Caco-2 (cell line): ENCODE measurements around the gene PIAS1. TPM values are rescaled to one million over a fixed set of nuclear protein-coding genes. Genes with fewer than 3 reads are reported as not detected.

Experiments used
- BruUV-seq: library from RNA; stranded (reverse); fragments of 400-500 nt; replicated peaks from 2 replicates; lab custom pipeline; 2021; lab: Mats Ljungman, UMichigan
- CTCF ChIA-PET: fragments of 300-600 bp; sonication (Branson Sonifier 250); formaldehyde crosslinking; loops from one replicate; lab custom pipeline; 2022; ENCODE audit warnings: antibody characterized with exemption; lab: Charles Lee
- POLR2A ChIA-PET: fragments of 300-600 bp; sonication (Branson Sonifier 250); formaldehyde crosslinking; loops from one replicate; lab custom pipeline; 2022; ENCODE audit warnings: antibody characterized with exemption; lab: Charles Lee
- DNase-seq, 2 experiments: peaks; one replicate each; pipeline versions ENCODE4 v3.0.0 to v3.0.0-alpha.2; 2020 to 2022
- H3K27me3 ChIP-seq: replicated peaks from 2 replicates; pipeline ENCODE4 v1.6.0; 2011; ENCODE audit warnings: low read length; ENCODE audit not compliant: control insufficient read depth, insufficient read depth
- H3K36me3 ChIP-seq: 2 replicates; pipeline ENCODE4 v1.5.1; 2011; ENCODE audit warnings: low read length; ENCODE audit not compliant: control insufficient read depth, insufficient read depth
- H3K4me1 ChIP-seq: fragments of 250-450 bp; sonication (Bioruptor Pico); 2 replicates; pipeline ENCODE4 v1.5.1; 2020; ENCODE audit warnings: mild to moderate bottlenecking
- H3K4me3 ChIP-seq: 2 replicates; pipeline ENCODE4 v1.5.1; 2011; ENCODE audit warnings: low read depth, mild to moderate bottlenecking, control low read depth, low read length
- H3K9me3 ChIP-seq: fragments of 250-450 bp; sonication (Bioruptor Pico); 2 replicates; pipeline ENCODE4 v1.5.1; 2020; ENCODE audit warnings: mild to moderate bottlenecking, moderate library complexity
- H3K27ac Mint-ChIP-seq: one replicate; pipeline ENCODE4 v1.8.0; 2022; ENCODE audit warnings: mixed read lengths; ENCODE audit not compliant: unreplicated experiment
- H3K27me3 Mint-ChIP-seq: one replicate; pipeline ENCODE4 v1.8.0; 2022; ENCODE audit warnings: mixed read lengths; ENCODE audit not compliant: insufficient read depth, unreplicated experiment
- H3K36me3 Mint-ChIP-seq: one replicate; pipeline ENCODE4 v1.8.0; 2022; ENCODE audit warnings: mild to moderate bottlenecking, mixed read lengths; ENCODE audit not compliant: insufficient read depth, unreplicated experiment
- H3K4me1 Mint-ChIP-seq: one replicate; pipeline ENCODE4 v1.8.0; 2022; ENCODE audit warnings: low read depth, mixed read lengths; ENCODE audit not compliant: unreplicated experiment
- H3K4me3 Mint-ChIP-seq: one replicate; pipeline ENCODE4 v1.8.0; 2022; ENCODE audit warnings: mild to moderate bottlenecking, moderate library complexity, mixed read lengths; ENCODE audit not compliant: unreplicated experiment
- H3K9me3 Mint-ChIP-seq: one replicate; pipeline ENCODE4 v1.8.0; 2022; ENCODE audit warnings: mixed read lengths; ENCODE audit not compliant: unreplicated experiment
- CTCF ChIP-seq, 2 experiments: fragments of 200-600 bp in 1 of 2; IDR thresholded peaks; 1 replicate in 1 of 2; 2 replicates in 1 of 2; pipeline versions ENCODE4 v1.5.1 to v1.8.0; 2011 to 2022; ENCODE audit warnings: antibody characterized with exemption in 1 of 2, control low read depth in 1 of 2, inconsistent platforms in 1 of 2, low read depth in 1 of 2, low read length in 1 of 2, mild to moderate bottlenecking in 1 of 2, moderate library complexity in 1 of 2; ENCODE audit not compliant: insufficient read depth in 1 of 2, severe bottlenecking in 1 of 2, unreplicated experiment in 1 of 2
- intact Hi-C: fragments of 100-400 bp; cut with micrococcal nuclease; formaldehyde crosslinking; loops from one replicate; pipeline ENCODE4 v1.10.0; 2022; ENCODE audit not compliant: unreplicated experiment
- total RNA-seq: library from RNA; stranded (reverse); gene quantifications from 2 replicates; pipeline ENCODE4 v1.2.3, GENCODE V29; 2022

Gene PIAS1
- total RNA-seq, 1 experiment from 2014 or later, result 48.0 TPM

GRCh38 chr15:68098465-68098864, 44.4 kb downstream of the PIAS1 start:
- peaks cover 5% of the 10 kb centered on the region for H3K9me3 Mint-ChIP-seq
- intact Hi-C loops, result no loop called here
- H3K27ac Mint-ChIP-seq, result no peak overlapping the region
- Histone ChIP-seq H3K36me3 (no peaks in the 10 kb centered on the region), H3K9me3 (peaks cover 16% of the 10 kb centered on the region), H3K27me3 (no peaks in the 10 kb centered on the region), H3K4me1 (no peaks in the 10 kb centered on the region), H3K4me3 (no peak overlapping the region)
- H3K4me1 Mint-ChIP-seq, result peaks cover 6% of the 10 kb centered on the region
- ChIA-PET CTCF (interaction anchor here (0.6 kb wide), 1 partner anchor 310 kb away, joined by 3 read pairs; no protein-coding TSS in a partner anchor), POLR2A (no interaction called here)
- BruUV-seq, result no TSS peak
- H3K27me3 Mint-ChIP-seq, result no peaks in the 10 kb centered on the region
- no peak overlapping the region for H3K4me3 Mint-ChIP-seq
- H3K36me3 Mint-ChIP-seq, result peaks cover 55% of the 10 kb centered on the region
- no peak for TF ChIP-seq CTCF (IDR thresholded peaks at IDR 0.05; ENCODE audit: insufficient read depth in 1 of 2, low read depth in 1 of 2, low read length in 1 of 2, severe bottlenecking in 1 of 2, unreplicated experiment in 1 of 2)
- DNase-seq, result no peak

GRCh38 chr15:68100194-68100593, 46.1 kb downstream of the PIAS1 start:
- Mint-ChIP-seq H3K27me3 (no peaks in the 10 kb centered on the region), H3K9me3 (peaks cover 16% of the 10 kb centered on the region), H3K4me1 (peaks cover 6% of the 10 kb centered on the region), H3K27ac (no peak overlapping the region), H3K36me3 (peaks cover 58% of the 10 kb centered on the region), H3K4me3 (no peak overlapping the region)
- no peak overlapping the region for H3K4me3 ChIP-seq
- POLR2A ChIA-PET, result no interaction called here
- TF ChIP-seq CTCF (IDR thresholded peaks at IDR 0.05; ENCODE audit: insufficient read depth in 1 of 2, low read depth in 1 of 2, low read length in 1 of 2, severe bottlenecking in 1 of 2, unreplicated experiment in 1 of 2), result no peak
- intact Hi-C loops, result no loop called here
- DNase-seq, result no peak
- no peaks in the 10 kb centered on the region for H3K36me3 ChIP-seq
- no TSS peak for BruUV-seq
- H3K4me1 ChIP-seq, result no peaks in the 10 kb centered on the region
- peaks cover 16% of the 10 kb centered on the region for H3K9me3 ChIP-seq
- CTCF ChIA-PET, result interaction anchor here (0.7 kb wide), 1 partner anchor 366 kb away, joined by 3 read pairs; no protein-coding TSS in a partner anchor
- no peaks in the 10 kb centered on the region for H3K27me3 ChIP-seq

- ChIA-PET CTCF (no interaction called here), POLR2A (no interaction called here)
- peaks cover 16% of the 10 kb centered on the region for H3K9me3 Mint-ChIP-seq
- H3K4me1 Mint-ChIP-seq, result peaks cover 24% of the 10 kb centered on the region
- no peak for TF ChIP-seq CTCF (IDR thresholded peaks at IDR 0.05; ENCODE audit: insufficient read depth in 1 of 2, low read depth in 1 of 2, low read length in 1 of 2, severe bottlenecking in 1 of 2, unreplicated experiment in 1 of 2)
- no peak for DNase-seq
- intact Hi-C loops, result no loop called here
- H3K36me3 Mint-ChIP-seq, result peaks cover 47% of the 10 kb centered on the region
- H3K27me3 Mint-ChIP-seq, result no peaks in the 10 kb centered on the region
- Histone ChIP-seq H3K4me1 (peaks cover 18% of the 10 kb centered on the region), H3K4me3 (no peak overlapping the region), H3K36me3 (no peaks in the 10 kb centered on the region), H3K9me3 (no peaks in the 10 kb centered on the region), H3K27me3 (no peaks in the 10 kb centered on the region)
- H3K4me3 Mint-ChIP-seq, result no peak overlapping the region
- no peak overlapping the region for H3K27ac Mint-ChIP-seq
- no TSS peak for BruUV-seq
These were observed 49.5 kb downstream of the PIAS1 start for GRCh38 chr15:68103603-68104002.
